Measurements from ENCODE around the gene PTGDR2. TPM values are rescaled to one million over a fixed set of nuclear protein-coding genes. Genes with fewer than 3 reads are reported as not detected.
A peak's percentile ranks its signal among the peaks of the same experiment; 100 is the strongest.

Gene PTGDR2
- total RNA-seq, 1 donor from 2014 or later, result 0.12 TPM

DNA sequence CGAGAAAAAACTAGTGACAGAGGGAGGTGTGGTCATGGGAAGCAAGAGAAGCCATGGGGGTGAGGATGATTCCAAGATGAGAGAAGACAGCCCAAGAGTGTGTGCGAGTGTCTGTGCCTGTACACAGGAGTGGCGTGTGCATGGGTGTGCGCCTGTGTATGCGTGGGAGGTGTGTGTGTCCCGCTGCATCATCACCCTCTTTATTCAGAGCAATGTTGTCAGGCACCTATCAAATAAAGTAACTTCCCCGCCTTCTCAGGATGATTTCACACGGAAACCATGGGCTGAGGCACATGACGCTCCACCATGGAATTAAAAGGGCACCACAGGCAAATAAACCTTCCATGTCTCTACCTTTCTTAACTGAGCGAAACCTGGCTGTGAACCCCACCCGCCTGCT is 46.1 kb downstream of the PTGDR2 start:
- H3K4me3 Mint-ChIP-seq (ENCODE audit: unreplicated experiment), result no peak overlapping the region
- no peaks in the 10 kb centered on the region for H3K9me3 Mint-ChIP-seq (ENCODE audit: low read depth)
- no peaks in the 10 kb centered on the region for H3K4me1 Mint-ChIP-seq (ENCODE audit: low read depth)
- peaks cover 32% of the 10 kb centered on the region for H3K27me3 Mint-ChIP-seq (ENCODE audit: low read depth)
- peak; percentile 34 for DNase-seq (ENCODE audit: low spot score)
- H3K36me3 Mint-ChIP-seq (ENCODE audit: low read depth), result no peaks in the 10 kb centered on the region
- TF ChIP-seq, protein P1, sequence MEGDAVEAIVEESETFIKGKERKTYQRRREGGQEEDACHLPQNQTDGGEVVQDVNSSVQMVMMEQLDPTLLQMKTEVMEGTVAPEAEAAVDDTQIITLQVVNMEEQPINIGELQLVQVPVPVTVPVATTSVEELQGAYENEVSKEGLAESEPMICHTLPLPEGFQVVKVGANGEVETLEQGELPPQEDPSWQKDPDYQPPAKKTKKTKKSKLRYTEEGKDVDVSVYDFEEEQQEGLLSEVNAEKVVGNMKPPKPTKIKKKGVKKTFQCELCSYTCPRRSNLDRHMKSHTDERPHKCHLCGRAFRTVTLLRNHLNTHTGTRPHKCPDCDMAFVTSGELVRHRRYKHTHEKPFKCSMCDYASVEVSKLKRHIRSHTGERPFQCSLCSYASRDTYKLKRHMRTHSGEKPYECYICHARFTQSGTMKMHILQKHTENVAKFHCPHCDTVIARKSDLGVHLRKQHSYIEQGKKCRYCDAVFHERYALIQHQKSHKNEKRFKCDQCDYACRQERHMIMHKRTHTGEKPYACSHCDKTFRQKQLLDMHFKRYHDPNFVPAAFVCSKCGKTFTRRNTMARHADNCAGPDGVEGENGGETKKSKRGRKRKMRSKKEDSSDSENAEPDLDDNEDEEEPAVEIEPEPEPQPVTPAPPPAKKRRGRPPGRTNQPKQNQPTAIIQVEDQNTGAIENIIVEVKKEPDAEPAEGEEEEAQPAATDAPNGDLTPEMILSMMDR (IDR thresholded peaks at IDR 0.05), result no peak
- H3K27ac Mint-ChIP-seq (ENCODE audit: unreplicated experiment), result no peak overlapping the region

DNA sequence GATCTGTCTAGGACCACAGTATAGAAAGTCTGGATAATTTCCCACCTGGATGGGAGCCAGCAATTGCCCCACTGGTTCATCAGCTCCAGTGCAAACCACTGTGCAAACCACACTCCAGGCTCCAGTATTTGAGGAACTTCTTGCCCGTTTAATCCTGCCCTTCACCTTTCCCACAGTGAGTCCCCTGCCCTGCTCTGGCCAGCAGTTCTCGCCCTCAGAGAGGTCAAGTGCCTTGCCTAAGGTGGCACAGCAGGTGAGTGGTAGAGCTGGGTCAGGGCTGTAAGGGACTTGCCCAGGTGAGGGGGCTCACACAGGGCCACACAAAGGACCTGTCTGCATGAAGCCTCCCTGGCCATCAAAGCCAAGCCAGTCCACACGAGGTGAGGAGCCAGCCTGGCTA is 46.5 kb downstream of the PTGDR2 start:
- H3K27ac Mint-ChIP-seq (ENCODE audit: unreplicated experiment), result no peak overlapping the region
- TF ChIP-seq, protein P1 (IDR thresholded peaks at IDR 0.05), result no peak
- H3K9me3 Mint-ChIP-seq (ENCODE audit: low read depth), result no peaks in the 10 kb centered on the region
- peaks cover 32% of the 10 kb centered on the region for H3K27me3 Mint-ChIP-seq (ENCODE audit: low read depth)
- no peak overlapping the region for H3K4me3 Mint-ChIP-seq (ENCODE audit: unreplicated experiment)
- H3K36me3 Mint-ChIP-seq (ENCODE audit: low read depth), result no peaks in the 10 kb centered on the region
- peak; percentile 47 for DNase-seq (ENCODE audit: low spot score)
- no peaks in the 10 kb centered on the region for H3K4me1 Mint-ChIP-seq (ENCODE audit: low read depth)

DNA sequence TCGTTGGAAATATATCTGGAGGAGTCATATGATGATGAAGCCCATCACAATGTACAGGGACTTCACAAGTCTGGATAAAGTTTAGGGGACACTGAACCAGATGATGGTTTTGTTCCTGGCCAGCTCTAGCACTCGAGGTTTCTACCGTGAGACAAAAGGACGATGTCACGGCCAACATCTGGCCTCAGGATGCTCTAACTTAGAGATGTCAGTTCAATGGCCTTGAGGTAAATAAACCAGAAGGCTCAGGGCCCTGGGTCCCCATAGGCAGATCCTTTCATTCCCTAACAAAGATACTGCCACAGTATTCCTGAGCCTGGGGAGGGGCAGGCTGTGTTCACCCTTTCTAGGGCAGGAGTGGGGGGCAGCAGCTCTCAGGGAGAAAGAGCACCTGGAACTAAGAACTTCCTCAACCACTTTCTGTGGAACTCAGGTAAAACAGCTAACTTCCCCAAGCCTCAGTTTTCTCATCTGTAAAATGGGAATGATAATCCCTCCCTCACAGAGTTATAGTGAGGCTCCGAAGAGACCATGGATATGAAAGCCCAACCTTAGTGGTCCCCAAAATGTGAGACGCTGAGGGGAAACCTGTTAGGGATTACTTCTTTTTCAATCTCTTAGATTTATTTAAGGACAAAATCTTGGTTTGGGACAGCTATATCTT is 52.3 kb downstream of the PTGDR2 start:
- TF ChIP-seq, protein P1 (IDR thresholded peaks at IDR 0.05), result no peak
- no peak overlapping the region for H3K4me3 Mint-ChIP-seq (ENCODE audit: unreplicated experiment)
- no peaks in the 10 kb centered on the region for H3K36me3 Mint-ChIP-seq (ENCODE audit: low read depth)
- H3K4me1 Mint-ChIP-seq (ENCODE audit: low read depth), result no peaks in the 10 kb centered on the region
- DNase-seq (ENCODE audit: low spot score), result peak; percentile 8
- H3K27ac Mint-ChIP-seq (ENCODE audit: unreplicated experiment), result no peak overlapping the region
- peaks cover 35% of the 10 kb centered on the region for H3K27me3 Mint-ChIP-seq (ENCODE audit: low read depth)
- no peaks in the 10 kb centered on the region for H3K9me3 Mint-ChIP-seq (ENCODE audit: low read depth)

GRCh38 chr11:60801194-60801593 is 54.6 kb downstream of the PTGDR2 start:
- Mint-ChIP-seq H3K9me3 (ENCODE audit: low read depth) (no peaks in the 10 kb centered on the region), H3K27ac (ENCODE audit: unreplicated experiment) (no peak overlapping the region), H3K4me1 (ENCODE audit: low read depth) (no peaks in the 10 kb centered on the region), H3K36me3 (ENCODE audit: low read depth) (no peaks in the 10 kb centered on the region), H3K27me3 (ENCODE audit: low read depth) (peaks cover 33% of the 10 kb centered on the region), H3K4me3 (ENCODE audit: unreplicated experiment) (no peak overlapping the region)
- TF ChIP-seq, protein P1 (IDR thresholded peaks at IDR 0.05), result no peak
- peak; percentile 54 for DNase-seq (ENCODE audit: low spot score)

Other genes starting within 250 kb of the PTGDR2 start
- not detected in 3 replicates for gene MS4A8, start 156.3 kb downstream of the PTGDR2 start, total RNA-seq
- gene MS4A18, start 131.2 kb downstream of the PTGDR2 start, total RNA-seq, result not detected in 3 replicates
- gene MS4A15, start 99.1 kb downstream of the PTGDR2 start, total RNA-seq, result not detected in 3 replicates
- not detected in 3 replicates for gene MS4A10, start 70.6 kb downstream of the PTGDR2 start, total RNA-seq
- 16.6 to 18.6 TPM (median 17.7 TPM) in 3 replicates for gene CCDC86, start 13.8 kb downstream of the PTGDR2 start, total RNA-seq
- gene ZP1, start 11.6 kb upstream of the PTGDR2 start, total RNA-seq, result 0.40 to 0.49 TPM in 2 of 3 replicates, not detected in the other
- gene PRPF19, start 50.6 kb upstream of the PTGDR2 start, total RNA-seq, result 48.4 to 51.3 TPM (median 48.6 TPM) in 3 replicates
- 97.0 to 124 TPM (median 104 TPM) in 3 replicates for gene TMEM109, start 58.2 kb upstream of the PTGDR2 start, total RNA-seq
- 41.3 to 72.0 TPM (median 69.8 TPM) in 3 replicates for gene TMEM132A, start 68.5 kb upstream of the PTGDR2 start, total RNA-seq
- 0.54 to 1.6 TPM (median 0.62 TPM) in 3 replicates for gene SLC15A3, start 96.2 kb upstream of the PTGDR2 start, total RNA-seq
- gene CD6, start 115.7 kb upstream of the PTGDR2 start, total RNA-seq, result 0.33 TPM in 1 of 3 replicates, not detected in the others
- not detected in 3 replicates for gene CD5, start 246.5 kb upstream of the PTGDR2 start, total RNA-seq

Data from chondrocyte (in vitro differentiated cells).